AG10803 (cell line): Measurements from ENCODE around the gene SYTL4.

Experiments used
- DNase-seq: peaks from one replicate; pipeline ENCODE4 v3.0.0; 2010; ENCODE audit warnings: low read depth
- H3K4me3 ChIP-seq: 2 replicates; pipeline ENCODE4 v1.5.1; 2011; ENCODE audit warnings: mild to moderate bottlenecking, low read length, control low read depth
- CTCF ChIP-seq: conservative IDR thresholded peaks from 2 replicates; pipeline ENCODE4 v1.5.1; 2011; ENCODE audit warnings: mild to moderate bottlenecking, low read length, control low read depth, inconsistent platforms

The SYTL4 gene

GRCh38 chrX:100643212-100643611, 88.7 kb downstream of the SYTL4 start:
- DNase-seq: no peak
- no peak for TF ChIP-seq CTCF
- H3K4me3 ChIP-seq: no peak overlapping the region

- H3K4me3 ChIP-seq: no peak overlapping the region
- TF ChIP-seq CTCF: no peak
- DNase-seq: no peak
These were observed 89.6 kb downstream of the SYTL4 start for GRCh38 chrX:100642290-100642689.

- peak; percentile 80 for DNase-seq
- peak within 1 kb of the TSS; percentile 68 for H3K4me3 ChIP-seq
- TF ChIP-seq CTCF: peak; percentile 63
These were observed 95.5 kb downstream of the SYTL4 start, which contains the start of gene TSPAN6 for GRCh38 chrX:100636321-100636991. Gene TSPAN6 (minus strand): TSS chrX:100636806. CDS start chrX:100636694, 112 bp downstream.

GRCh38 chrX:100635989-100636320, 96.0 kb downstream of the SYTL4 start:
- no peak for DNase-seq
- no peak for TF ChIP-seq CTCF
- peak overlapping the region; percentile 68 for H3K4me3 ChIP-seq

GRCh38 chrX:100635040-100635439, 96.9 kb downstream of the SYTL4 start:
- no peak overlapping the region for H3K4me3 ChIP-seq
- no peak for DNase-seq
- no peak for TF ChIP-seq CTCF

GRCh38 chrX:100625985-100626491, 105.9 kb downstream of the SYTL4 start:
- peak; percentile 47 for DNase-seq
- no peak overlapping the region for H3K4me3 ChIP-seq
- no peak for TF ChIP-seq CTCF
